Measurements from ENCODE around the gene KIFAP3.
"Not testable (repeated sequence)": the region's sequence is repeated elsewhere in the genome, so short reads cannot be mapped to it uniquely, and the experiment has no call there.

KIFAP3 gene

DNA sequence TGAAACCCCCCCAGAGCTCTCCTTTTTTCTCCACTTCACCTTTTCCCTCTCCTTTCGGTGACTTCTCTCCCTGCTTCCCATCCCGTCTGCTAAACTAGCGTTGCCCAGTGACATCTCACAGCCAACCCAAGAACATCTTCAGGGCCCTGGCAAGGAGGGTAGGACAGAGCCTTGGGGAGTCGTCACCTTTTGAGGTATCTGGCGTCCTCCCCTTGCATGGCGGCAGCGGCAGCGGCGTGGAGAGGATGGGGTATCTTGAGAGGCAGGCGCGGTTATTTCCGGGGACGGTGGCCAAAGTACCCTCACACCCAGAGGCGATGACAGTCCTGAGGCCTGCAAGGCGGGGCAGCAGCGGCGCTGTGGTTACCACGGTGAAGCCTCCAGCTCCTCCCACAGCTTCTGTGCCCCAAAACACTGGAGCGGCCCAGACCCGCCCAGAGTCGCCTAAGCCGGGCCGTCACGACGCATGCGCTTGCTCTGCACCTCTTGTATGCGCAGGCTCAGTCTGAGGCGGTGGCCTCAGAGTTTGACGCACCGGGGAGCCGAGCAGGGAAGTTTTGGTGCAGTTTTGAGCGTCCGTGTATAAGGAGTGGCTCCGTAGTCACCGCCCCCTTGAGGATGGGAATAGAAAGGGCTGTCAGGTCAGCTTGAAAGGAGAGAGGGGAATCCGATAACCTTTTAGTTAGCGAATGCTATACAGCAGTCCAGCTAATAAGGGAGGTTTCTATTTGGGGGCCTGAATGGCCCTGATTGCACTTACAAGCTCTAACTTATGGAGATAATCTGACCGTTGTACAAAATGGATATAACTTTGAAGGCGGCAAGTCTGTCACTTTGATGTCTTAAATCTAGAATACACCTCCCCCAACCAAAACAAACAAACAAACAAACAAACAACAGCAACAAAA, at the start of gene KIFAP3:
TSS of gene KIFAP3 (minus strand) at position 446 of the 908 bp plus-strand sequence. CDS start at position 218, 228 bp downstream.
- DNase-seq (ENCODE audit: low read depth, low spot score), result peak; percentile 99

DNA sequence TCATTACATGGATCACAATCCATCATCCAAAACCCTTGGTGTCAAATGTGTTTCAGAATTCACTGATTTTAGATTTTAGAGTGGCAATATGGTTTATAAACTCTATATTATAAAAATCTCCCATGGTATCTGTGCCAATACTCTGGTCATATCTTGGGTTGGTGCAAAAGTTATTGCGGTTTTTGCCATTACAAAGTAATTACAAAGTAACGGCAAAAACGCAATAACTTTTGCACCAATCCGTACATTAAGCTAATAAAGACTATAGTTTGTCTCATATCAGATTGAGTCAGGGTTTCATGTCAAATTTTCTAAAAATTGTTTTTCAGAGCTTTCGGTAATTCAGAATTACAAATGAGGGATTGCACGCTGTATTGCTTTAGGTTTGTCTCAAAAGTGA, 47.9 kb upstream of the KIFAP3 start:
- DNase-seq (ENCODE audit: low read depth, low spot score), result no peak

DNA sequence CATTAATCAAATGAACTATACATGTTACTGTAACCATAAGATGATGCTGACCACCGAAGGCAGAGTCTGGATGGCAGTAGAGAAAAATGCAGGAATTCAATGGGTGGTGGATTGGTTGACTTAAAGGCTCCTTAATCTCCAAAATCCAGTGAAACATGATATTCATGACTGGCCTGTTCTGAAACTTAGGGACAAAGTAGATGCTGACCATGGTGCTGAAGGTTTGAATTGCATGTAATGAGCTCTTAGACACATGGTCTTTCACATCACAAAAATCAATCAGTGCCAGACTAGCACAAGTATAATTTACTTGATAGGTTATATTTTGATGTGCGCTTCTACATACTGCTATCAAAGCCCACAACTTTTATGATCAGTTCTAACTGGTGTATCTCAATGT, 40.4 kb upstream of the KIFAP3 start:
- peak; percentile 71 for DNase-seq (ENCODE audit: low read depth, low spot score)

DNA sequence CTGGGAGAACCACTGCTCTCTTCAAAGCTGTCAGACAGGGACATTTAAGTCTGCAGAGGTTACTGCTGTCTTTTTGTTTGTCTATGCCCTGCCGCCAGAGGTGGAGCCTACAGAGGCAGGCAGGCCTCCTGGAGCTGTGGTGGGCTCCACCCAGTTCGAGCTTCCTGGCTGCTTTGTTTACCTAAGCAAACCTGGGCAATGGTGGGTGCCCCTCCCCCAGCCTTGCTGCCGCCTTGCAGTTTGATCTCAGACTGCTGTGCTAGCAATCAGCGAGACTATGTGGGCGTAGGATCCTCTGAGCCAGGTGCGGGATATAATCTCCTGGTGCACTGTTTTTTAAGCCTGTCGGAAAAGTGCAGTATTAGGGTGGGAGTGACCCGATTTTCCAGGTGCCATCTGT, 38.6 kb upstream of the KIFAP3 start:
- DNase-seq (ENCODE audit: low read depth, low spot score), result not testable (repeated sequence)

DNA sequence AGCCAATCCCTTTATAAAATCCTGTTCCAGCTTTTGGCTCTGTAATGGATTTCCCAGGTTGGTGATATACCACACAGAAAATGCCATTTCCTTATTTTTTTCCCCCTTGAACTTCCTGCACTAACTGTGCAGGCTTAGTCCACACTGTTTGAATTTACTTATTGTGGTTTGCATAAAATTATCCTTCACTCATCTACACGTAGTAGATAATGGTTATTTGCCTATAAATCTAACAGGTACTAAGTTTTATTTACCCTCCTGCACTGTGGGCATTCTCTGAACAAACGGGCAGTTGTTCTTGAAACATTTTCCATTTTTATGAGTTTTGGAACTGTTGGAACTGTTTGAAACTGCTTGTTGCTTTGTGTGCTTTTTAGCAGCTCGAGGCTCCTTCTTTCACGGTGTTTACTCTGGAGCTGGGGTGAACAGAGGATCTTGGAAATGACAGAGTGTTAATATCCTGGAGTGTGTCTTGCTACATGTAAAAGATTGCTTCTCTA, 23.0 kb upstream of the KIFAP3 start:
- no peak for DNase-seq (ENCODE audit: low read depth, low spot score)

DNA sequence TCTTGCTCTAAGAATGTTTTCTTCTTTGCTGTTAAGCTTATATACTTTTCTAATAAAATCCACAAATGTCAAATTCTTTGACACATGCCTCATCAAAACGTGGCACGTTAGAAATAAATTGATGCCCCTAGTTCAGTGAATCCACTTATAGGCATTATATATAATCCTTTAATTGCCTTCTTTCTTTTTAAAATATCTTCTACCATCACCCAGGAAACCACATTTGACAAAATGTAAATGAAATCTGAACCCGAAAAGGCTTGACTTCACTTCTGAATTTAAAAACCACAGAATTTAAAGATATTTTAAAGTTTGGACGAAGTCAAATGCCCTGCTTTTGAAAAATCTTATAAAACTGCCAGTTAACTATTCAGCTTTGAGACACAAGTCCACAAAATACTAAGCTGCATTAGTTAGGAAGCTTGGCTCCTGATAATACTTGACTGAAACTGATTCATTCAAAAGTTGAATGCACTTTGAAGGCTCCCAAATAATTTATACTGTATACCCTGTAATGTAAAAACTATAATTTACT, 22.4 kb upstream of the KIFAP3 start:
- DNase-seq (ENCODE audit: low read depth, low spot score), result no peak

DNA sequence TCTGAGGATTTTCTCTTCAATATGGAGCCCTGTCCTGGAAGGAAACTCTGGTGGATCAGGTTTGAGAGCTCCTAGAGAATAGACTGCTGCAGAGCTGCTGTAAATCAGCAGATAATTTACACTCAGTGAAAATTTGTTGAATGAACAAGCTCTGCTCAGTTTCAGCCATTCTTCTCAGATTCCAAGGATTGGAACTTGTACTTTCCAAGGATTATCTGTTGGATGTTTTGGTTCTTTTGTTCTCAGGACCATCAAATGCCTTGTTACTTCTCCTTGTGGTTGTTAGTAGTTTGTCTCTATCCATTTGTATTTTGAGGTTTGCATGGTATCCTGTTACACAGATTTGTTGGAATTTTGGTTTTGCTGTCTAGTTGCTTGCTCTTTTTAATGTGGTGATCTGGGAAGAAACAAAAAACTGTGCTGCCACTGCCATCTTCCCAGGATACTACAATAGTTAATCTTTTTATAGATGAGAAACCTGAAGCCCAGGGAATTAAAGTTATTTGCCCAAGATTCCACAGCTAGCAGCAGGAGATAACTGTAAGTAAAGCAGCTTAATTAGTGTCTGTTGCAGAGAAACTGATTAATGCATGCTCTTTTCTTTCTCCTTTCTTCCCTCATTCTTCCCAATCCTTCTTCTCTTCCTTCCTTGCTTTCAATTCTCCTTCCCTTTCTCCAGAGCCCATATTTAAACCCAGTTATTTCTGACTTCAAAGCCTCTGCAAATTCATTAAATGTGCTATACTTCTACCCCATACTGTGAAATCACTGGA, 21.7 kb upstream of the KIFAP3 start:
- no peak for DNase-seq (ENCODE audit: low read depth, low spot score)

DNA sequence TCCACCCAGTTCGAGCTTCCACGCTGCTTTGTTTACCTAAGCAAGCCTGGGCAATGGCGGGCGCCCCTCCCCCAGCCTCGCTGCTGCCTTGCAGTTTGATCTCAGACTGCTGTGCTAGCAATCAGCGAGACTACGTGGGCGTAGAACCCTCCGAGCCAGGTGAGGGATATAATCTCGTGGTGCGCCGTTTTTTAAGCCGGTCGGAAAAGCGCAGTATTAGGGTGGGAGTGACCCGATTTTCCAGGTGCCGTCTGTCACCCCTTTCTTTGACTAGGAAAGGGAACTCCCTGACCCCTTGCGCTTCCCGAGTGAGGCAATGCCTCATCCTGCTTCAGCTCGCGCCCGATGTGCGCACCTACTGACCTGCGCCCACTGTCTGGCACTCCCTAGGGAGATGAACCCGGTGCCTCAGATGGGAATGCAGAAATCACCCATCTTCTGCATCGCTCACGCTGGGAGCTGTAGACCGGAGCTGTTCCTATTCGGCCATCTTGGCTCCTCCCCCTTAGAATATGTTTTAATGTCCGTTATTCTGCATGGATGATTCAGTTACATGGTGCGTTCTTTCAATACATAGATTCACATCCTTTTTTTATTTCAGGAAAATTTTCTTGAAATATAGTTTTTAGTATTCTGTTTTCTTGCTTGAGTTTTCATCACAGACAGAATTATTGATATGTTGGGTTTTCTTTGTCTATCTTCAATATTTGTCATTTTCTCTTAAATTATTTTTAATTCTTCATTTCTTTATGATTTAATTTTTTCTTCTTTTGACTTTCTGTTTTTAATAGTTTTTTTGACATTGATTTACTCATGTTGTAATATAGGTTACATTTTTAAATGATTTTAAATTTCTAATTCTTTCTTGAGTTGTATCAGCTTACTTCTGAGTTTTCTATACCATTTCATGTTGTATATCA, 20.5 kb upstream of the KIFAP3 start:
- not testable (repeated sequence) for DNase-seq (ENCODE audit: low read depth, low spot score)

DNA sequence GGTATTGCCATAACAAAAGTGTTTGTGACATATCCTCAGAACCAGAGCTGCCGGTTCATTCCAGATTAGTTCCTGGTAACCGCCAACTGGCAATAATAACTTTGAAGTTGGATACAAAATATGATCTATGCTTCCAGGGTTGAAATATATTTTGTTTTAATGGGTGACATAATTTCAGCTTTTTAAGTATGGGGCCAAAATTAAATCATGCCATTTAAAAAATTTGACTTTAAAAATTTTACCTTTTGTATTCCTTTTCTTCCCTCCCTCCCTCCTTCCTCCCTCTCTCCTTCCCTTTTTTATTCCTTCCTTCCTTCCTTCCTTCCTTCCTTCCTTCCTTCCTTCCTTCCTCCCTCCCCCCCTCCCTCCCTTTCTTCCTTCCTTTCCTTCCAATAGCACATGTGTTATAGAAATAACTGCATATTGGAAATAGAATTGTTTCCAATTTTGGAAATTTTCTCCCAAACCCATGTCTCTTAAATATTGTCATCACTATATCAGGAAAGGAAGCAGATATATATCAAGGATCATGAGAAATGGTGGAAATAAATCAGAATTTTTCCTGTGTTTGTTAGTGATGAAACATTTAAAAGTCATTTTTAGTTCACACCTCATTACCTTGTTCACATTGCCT, 12.0 kb upstream of the KIFAP3 start:
- DNase-seq (ENCODE audit: low read depth, low spot score), result no peak

DNA sequence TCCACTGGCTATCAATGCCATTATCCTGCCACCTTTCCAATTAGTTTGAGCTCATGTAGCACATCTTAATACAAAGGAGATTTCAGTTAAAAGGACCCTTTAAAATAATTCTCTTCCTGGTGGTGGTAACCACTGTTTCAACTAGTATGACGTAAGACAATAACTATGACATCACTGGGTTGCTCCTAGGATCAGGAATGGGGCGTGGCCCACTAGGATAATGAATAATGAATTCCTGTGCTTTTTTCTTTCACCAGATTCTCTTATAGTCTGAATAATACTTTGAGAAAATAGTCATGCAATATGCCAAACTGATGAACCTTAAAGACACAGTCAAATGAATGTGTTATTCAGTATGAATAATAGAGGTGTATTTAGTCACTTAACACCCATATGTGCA, 10.6 kb upstream of the KIFAP3 start:
- no peak for DNase-seq (ENCODE audit: low read depth, low spot score)

DNA sequence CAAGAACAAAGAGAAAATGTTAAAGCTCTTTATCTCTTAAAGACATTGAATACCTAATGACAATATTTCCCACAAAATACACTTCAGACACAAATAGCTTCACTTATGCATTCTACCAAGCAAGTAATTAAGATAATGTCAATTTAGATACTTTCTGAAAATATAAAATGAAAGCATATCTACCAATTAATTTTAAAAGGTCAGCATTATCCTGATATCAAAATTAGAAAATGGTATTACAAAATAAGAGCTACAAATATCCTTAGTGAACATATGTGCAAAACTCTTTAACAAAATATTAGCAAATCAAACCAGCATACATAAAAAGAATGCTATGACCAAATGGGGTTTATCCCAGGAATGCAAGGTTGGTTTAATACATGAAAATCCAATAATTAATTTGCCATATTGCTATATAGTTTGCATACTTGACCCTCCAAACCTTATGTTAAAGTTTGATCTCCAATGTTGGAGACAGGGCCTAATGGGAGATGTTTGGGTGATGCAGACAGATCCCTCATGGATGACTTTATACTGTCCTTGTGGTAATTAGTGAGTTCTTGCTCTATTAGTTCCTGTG, 4.2 kb upstream of the KIFAP3 start:
- DNase-seq (ENCODE audit: low read depth, low spot score), result no peak

DNA sequence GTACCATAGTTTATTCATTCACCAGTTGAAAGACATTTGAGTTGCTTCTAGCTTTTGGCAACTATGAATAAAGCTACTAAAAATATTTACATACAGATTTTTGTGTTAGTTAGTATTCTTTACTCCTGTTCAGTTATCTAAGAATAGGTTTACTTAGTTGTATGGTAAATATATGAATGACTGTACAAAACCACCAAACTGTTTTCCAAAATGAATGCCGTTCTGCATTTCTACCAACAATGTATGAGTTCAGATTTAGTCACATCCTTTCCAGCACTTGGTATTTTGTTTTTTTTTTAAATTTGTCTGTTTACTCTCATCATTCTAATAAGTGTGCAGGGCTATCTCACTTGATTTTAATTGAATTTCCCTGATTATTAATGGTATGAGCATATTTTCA, 3.4 kb upstream of the KIFAP3 start:
- no peak for DNase-seq (ENCODE audit: low read depth, low spot score)

DNA sequence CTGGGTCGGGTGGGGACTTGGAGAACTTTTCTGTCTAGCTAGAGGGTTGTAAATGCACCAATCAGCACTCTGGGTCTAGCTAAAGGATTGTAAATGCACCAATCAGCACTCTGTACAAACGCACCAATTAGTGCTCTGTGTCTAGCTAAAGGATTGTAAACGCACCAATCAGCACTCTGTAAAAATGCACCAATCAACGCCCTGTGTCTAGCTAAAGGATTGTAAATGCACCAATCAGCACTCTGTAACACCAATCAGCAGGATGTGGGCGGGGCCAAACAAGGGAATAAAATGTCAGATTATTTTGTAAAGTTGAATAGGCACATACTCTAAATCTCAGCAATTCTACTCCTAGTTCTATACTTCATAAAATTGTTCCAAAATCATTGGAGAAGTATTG, 2.5 kb upstream of the KIFAP3 start:
- DNase-seq (ENCODE audit: low read depth, low spot score), result not testable (repeated sequence)

DNA sequence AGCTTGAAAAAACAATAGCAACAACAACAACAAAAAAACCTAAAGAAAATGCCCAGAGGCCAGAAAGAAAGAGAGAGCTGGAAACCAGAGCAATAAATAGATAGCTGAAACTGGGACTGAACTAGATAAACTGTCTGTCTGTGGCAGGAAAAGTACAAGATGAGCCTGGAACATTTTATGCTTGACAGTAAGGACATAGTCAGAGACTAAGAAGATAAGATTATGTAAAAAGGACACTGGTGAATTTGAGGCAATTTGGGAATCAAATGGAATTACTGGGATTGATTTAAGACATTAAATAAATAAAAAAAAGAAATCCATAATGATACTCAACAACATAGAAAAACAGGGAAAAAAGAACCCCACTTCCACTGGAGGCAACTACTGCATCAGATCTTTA, 1.7 kb upstream of the KIFAP3 start:
- no peak for DNase-seq (ENCODE audit: low read depth, low spot score)

DNA sequence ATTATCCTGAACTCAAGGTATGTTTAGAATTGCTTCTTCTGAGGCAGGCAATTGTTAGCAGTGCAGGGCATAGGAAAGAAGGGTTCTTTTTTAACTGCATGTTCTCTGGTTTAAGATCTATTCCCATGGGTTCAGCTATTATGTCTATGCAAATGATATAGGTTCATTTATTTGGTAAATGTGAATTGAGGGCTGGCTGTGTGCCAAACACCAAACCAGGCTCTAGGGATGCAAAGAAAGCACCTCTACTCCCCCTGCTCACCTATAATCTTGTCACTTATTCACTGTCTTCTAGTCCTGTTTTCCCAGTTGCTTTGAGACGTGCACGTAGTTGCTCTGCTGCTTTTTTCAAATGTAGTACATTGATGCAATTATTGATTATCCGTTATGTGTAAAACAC, 691 bp upstream of the KIFAP3 start:
- DNase-seq (ENCODE audit: low read depth, low spot score), result no peak

DNA sequence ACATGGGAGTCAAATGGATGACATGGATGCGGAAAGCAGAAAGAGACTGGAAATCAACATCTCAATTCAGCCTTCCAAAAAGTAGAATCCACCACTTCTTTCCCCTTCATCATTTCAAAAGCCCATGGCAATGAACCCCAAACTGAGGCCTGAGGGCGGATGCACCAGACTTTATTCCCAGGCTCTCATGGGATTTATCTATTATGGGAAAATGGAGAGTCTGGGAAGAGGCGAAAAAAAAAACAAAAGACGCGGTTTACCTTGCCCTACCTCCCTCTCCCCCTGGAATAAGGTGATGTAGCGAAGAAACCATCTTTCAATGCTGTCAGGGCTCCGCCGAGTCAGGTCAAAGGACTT, 624 bp downstream of the KIFAP3 start:
- no peak for DNase-seq (ENCODE audit: low read depth, low spot score)

DNA sequence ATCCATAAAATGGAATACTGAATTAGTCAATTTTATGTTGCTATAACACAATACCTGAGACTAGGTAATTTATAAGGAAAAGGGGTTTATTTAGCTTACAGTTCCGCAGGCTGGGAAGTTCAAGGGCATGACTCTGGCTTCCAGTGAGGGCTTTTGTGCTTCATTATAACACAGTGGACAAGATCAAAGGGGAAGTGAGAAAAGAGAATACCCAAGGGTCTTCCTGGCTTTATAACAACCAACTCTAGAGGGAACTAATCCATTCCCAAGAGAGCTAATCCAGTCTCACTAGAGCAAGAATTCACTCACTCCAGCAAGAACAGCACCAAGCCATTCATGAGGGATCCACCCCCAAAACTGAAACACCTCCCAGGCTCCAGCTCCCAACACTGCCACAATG, 3.1 kb downstream of the KIFAP3 start:
- DNase-seq (ENCODE audit: low read depth, low spot score), result no peak

DNA sequence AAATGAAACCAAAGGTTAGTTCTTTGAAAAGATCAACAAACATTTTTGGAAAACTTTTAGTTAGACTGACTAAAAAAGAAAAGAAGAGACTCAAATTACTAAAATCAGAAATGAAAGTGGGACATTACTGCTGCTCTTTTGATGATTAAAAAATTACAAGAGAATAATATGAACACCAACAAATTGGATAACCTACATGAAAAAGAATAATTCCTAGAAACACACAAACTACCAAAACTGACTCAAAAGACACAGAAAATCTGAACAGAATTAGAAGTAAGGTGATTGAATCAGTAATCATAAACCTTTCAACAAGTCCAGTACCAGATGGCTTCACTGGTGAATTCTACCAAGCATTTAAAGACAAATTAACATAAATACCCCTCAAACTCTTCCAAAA, 5.6 kb downstream of the KIFAP3 start:
- DNase-seq (ENCODE audit: low read depth, low spot score), result no peak

DNA sequence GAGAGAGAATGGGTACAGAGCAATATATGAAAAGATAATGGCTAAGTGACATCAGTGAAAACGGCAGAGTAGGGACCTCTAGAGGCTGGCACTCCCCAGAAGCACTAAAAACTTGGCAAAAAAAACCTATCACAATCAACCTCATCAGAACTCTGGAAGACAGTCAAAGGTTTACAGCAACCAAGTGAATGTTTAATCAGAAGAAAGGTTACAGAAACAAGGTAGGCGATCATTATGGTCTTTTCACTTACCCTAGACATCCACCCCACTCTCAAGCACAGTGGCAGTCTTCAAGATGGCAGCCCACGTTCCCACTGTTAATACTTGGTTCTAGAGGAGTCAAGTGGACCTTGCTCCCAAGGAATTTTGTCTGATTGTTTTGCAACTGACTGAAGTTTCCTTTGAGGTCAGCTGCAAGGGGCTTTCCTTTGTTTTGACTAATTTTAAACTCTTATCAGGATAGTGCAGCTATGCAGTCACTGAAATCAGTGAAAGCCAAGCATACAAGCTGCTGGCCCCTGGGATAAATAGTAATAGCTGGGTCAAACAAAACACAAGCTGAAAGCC, 7.2 kb downstream of the KIFAP3 start:
- no peak for DNase-seq (ENCODE audit: low read depth, low spot score)

DNA sequence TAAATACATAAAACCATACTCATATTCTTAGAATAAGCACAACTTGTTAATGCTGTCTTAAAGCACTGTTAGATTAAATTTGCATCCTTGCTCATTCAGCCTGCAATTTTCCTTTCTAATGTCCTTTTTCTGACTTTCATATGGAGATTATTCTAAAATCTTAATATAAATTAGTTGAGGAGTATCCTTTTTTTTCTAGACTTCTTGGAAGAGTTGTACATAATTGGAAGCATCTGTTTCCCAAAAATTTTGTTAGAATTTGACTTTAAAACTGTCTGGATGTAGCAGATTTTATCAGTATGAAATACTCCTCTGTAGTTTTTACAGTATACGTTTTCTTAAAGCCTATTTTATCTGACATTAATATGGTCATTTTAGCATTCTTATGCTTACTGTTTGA, 9.7 kb downstream of the KIFAP3 start:
- DNase-seq (ENCODE audit: low read depth, low spot score), result no peak
